DLD1 (cell line): ENCODE measurements around the gene CTNNA2.

Experiments used
- in situ Hi-C: cut with HindIII; loops from 2 replicates; pipeline ENCODE4 v1.10.0; 2017; ENCODE audit warnings: low sequenced_read_pairs

CTNNA2 gene

GRCh38 chr2:80610108-80610507 is 1097.3 kb downstream of the CTNNA2 start:
- in situ Hi-C loops = no loop called here

- in situ Hi-C loops = no loop called here
These were observed 1108.8 kb downstream of the CTNNA2 start for GRCh38 chr2:80621656-80622055.

DNA sequence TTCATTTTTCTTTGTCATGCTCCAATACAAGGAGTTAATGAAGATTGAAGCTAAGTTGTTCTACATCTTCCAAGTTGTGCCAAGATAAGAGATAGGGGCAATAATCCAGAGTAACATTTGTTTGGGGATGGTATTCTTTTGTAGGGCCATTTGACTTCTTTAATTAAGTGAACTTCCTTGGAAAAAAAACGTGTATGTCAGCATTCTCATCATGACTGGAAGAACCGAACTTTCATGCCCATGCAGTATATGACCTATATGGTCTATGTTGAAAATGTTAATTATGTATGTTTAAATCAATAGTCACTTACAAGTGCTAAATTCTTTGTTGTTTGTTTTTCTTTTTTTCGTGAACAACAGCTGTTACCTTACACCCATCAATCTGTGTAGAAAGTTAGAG is 1111.2 kb downstream of the CTNNA2 start:
- in situ Hi-C loops = no loop called here

GRCh38 chr2:80634590-80634989 is 1121.7 kb downstream of the CTNNA2 start:
- in situ Hi-C loops = no loop called here

- in situ Hi-C loops = no loop called here
These were observed 1125.9 kb downstream of the CTNNA2 start for GRCh38 chr2:80638783-80639182.

GRCh38 chr2:80642465-80642864 is 1129.6 kb downstream of the CTNNA2 start:
- in situ Hi-C loops = no loop called here

- in situ Hi-C loops = no loop called here
These were observed 1130.7 kb downstream of the CTNNA2 start for GRCh38 chr2:80643598-80643997.

DNA sequence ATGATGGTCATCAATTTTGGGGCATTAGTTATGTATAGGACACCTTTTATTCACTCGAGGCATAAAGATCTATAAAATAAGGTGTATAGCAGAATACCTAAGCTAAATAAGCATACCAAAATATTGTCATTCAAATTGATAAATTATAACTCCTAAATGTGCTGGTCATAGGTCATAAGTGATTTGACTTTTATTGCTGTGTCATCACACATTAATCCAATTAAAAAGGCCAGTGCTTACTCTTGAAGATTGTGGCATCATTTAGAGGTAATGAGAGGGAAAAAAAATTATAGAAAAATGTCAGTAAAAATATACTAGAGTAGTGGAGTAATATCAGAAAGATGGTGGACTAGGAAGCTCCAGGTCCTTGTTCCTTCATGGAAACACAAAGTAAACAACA is 1138.6 kb downstream of the CTNNA2 start:
- in situ Hi-C loops = no loop called here

DNA sequence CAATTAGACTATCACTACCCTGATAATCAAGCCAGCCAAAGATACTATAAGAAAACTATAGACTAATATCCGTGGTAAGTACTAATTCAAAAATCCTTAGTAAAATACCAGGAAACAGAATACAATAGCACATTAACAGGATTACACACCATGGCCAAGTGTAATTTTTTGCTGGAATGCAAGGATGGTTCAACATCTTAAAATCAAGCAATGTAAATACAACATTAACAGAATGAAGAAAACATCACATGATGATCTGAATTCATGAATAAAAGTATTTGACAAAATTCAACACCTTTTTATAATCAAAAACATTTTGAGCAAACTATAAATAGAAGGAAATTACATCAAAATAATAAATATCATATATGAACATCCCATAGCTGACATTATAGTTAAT is 1142.4 kb downstream of the CTNNA2 start:
- in situ Hi-C loops = no loop called here

DNA sequence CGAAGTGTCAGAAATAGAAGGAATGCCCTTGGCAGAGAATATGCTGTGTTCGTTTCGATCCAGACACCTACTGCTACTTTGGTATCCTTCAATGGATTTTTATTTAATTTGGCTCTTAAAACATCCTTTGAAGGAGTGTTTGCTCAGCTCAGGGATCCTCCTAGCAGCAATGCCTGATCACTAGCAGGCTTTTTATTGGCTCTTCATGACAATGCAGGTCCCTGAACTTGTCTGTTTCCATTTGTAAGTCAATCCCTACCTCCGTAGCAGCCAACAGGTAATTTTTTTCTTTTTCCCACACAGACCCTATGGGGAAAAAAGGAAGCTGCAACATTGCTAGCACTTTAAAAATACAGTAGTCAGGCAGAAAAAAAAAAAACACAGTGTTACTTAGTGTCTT is 1157.9 kb downstream of the CTNNA2 start:
- in situ Hi-C loops = no loop called here

GRCh38 chr2:80687524-80687923 is 1174.7 kb downstream of the CTNNA2 start:
- in situ Hi-C loops = no loop called here

- in situ Hi-C loops = no loop called here
These were observed 1176.3 kb downstream of the CTNNA2 start for GRCh38 chr2:80689106-80689505.
